Mucosa of gallbladder (tissue), 1 donor: Measurements from ENCODE around the gene PDE2A. TPM values are rescaled to one million over a fixed set of nuclear protein-coding genes. Genes with fewer than 3 reads are reported as not detected.

Experiments used
- DNase-seq: peaks from one replicate; pipeline ENCODE4 v3.0.0-alpha.2; 2020; ENCODE audit warnings: low spot score
- total RNA-seq: library from RNA; stranded (reverse); gene quantifications from one replicate; pipeline ENCODE4 v1.2.1, GENCODE V29; 2021
- donor health status: DM: no; HTN: no; CAD: no.

PDE2A gene
- 23.7 TPM for total RNA-seq

DNA sequence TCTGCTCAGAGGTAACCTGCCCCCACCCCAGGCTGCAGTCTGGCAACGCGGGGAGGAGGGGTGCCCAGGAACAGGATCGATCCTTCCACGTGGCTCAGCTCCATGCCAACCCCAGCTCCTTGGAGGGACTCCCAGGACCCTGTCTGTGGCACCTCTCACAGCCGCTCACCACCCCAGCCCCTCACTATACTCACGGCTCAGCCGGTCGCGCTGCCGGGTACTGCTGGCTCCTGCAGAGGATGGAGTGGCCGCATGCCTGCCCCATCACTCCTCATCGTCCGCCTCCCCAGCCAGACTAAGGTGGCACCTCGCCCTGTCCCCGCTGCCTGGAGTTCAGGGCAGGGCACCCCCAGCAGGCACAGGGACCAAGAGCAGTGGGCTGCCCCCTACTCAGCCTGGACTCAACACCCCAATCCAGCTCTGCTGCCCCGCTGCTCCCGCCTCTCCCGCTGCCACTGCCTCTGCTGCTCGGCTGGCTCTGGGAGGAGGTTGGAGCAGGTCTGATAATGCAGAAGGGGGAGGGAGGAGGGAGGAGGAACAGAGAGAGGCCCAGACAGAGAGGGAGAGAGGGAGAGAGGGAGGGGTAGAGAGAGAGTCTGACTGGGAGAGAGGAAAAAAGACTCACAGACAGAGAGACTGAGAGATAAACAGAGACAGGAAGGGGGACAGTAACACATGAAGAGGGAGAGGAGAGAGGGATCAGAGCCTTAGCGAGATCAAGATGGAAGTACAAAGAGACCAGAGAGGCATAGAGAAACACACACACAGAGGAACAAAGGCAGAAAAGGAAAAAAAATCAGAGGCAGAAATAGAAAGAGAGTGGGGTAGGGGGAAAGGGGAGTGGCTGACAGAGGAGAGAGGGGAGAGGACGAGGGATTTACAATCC is at the start of gene PDE2A:
Gene PDE2A, minus strand, starts transcription at position 480 of the 886 bp plus-strand sequence. Its CDS starts 215 bp downstream, at position 265.
- no peak for DNase-seq

DNA sequence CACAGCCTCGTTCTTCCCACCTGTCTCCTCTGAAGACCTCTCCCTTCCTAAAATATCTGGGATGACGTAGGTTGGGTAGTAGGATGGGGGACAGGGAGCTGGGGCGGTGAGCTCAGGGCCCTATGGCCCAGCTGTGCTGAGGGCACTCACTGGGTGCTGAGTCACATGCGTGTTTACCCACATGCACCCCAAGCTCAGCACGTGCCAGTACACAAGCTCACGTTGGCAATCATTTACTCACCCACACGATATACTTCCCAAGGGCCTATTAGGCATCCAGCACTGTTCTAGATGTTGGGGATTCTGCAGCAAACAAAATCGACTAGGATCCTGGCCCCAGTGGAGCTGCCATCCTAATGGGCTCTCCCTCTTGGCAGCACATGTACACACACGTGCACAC is 49.3 kb upstream of the PDE2A start:
- peak; percentile 53 for DNase-seq

DNA sequence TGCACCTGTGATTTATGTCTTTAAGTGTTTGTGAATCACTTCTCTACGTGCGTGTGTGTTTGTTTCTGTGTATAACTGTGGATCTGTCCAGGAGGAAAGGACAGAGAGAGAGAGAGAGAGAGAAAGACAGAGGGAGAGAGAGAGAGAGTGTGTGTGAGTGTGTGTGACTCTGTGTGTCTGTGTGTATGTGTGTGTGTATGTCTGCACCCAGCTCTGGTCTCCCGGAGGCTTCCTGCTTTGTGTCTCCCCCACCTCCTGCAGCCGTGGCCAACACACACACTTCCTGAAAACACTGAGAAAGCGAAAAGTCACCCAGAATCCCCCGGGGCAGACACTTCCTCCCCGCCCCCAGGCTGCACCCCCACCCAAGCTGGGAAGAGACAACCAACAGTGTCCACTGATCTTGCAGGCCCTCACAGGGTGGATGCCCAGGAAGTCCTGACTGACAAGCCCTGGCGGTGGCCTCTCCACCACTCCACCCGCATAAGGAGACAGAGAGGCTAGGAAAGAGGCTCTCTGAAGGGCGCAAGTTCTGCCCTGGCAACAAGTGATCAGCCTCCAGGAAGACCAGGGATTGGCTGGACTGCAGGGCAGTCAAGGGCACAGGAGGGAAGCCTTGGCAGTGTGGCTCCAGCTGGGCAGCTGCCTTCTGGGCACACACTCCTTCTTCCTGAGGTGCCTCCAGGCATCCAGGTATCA is 48.0 kb upstream of the PDE2A start:
- DNase-seq: peak; percentile 91

- no peak for DNase-seq
These were observed 47.4 kb upstream of the PDE2A start for GRCh38 chr11:72721689-72722049.

- DNase-seq: no peak
These were observed 47.1 kb upstream of the PDE2A start for GRCh38 chr11:72721276-72721675.

GRCh38 chr11:72720784-72721183 is 46.6 kb upstream of the PDE2A start:
- no peak for DNase-seq

DNA sequence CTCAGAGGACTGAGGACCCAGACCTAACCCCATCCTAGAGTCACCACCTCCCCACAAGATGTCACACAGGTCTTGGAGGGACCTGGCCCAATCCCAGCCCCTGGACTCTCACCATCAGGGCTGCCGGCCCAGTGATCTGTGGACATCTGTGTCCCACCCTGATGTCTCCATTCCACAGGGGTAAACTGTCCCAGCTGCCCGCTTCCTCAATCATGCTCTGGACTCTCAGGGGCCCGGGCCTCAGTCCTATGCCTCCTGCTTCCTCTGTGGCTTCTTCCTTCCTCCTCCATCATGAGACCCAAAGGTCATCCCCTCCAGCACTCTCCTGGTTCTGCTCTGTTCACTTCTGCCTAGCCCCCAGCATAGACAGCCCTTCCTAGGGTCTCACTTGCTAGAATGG is 45.8 kb upstream of the PDE2A start:
- DNase-seq: no peak

- no peak for DNase-seq
These were observed 45.3 kb upstream of the PDE2A start for GRCh38 chr11:72719551-72719950.

DNA sequence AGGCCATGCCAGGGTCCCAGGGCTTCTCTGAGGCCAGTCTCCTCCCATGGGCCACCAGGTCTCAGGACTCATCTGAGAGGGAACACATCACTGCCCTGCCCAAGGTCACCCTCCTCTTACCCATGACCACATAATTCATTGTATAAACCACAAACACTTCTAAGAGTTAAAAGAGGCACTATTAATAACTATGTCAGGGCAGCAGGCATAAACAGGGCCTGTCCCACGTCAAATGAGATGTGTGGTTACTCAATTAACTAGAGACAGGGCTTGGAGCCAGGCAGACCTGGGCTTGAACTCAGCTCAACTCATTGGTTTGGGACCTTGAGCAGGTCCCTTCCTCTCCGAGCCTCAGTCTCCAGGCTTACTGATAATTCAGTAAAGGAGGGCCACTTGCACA is 44.9 kb upstream of the PDE2A start:
- no peak for DNase-seq

DNA sequence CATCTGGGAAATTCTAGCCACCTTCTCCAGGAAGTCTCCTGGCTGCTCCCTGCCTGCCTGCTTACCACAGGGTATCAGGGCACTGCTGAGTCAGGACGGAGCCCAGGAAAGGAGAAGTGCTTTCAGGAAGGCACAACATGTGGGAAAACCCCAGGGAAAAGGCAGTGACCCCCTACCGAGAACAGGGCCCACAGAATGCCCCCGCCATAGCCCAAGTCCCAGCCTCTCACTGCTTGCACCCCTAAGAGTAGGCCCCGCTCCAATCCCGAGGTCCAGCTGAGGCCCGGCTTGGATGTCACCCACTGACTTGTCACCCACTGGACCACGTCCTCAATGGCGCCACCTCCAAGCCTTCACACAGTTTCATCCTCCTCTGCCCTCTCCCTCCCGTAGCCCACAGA is 43.9 kb upstream of the PDE2A start:
- no peak for DNase-seq

DNA sequence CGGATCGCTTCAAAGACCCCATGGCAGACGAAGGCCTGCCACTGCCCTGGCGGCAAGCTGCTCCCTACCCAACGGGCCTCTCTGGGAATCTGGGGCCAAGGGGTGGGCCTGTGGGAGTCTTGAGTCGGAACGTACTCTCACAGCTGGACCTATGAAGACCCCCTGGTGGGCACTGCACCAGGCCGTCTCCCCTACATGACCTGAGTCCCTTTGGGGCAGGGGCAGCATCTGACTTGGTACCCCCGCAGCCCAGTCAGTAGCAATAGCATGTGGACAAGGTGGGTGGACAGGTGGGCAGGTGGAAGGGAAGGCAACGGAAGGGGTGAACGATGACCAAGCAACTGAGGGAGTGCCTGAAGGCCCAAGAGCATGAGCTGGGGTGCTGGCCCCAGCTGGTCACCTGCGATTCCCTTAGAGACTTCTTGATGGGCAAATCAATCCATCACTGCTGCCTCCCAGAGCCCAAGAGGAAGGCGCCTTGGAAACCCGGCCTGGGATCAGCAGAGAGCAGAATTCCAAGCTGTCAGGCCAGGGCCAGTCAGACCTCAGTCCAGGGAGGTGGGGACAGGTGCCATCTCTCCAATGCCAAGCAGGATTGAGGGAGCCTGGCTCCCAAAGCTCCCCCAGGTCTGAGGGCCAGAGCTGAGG is 42.7 kb upstream of the PDE2A start:
- DNase-seq: no peak

DNA sequence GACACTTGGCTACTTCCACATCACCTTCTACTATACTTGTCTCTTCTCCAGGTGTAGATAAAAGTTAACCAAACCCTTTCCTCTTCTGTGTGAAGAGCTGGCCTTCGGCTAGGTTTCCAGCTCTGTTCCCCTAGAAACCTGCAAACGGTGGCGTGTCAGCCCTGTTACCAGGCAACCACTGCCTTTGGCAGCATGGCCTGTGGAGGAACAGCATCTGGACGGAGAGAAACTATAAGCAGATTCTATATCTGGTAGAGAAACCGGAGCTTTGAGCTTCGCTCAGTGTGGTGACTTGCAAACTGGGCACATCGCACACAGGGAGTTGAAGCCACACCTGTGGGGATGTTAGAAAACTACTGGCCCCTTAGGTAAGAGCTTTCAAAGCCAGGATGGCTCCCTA is 42.1 kb upstream of the PDE2A start:
- no peak for DNase-seq

GRCh38 chr11:72712841-72713240 is 38.6 kb upstream of the PDE2A start:
- DNase-seq: no peak

- DNase-seq: peak; percentile 69
These were observed 38.0 kb upstream of the PDE2A start for GRCh38 chr11:72712168-72712751.

DNA sequence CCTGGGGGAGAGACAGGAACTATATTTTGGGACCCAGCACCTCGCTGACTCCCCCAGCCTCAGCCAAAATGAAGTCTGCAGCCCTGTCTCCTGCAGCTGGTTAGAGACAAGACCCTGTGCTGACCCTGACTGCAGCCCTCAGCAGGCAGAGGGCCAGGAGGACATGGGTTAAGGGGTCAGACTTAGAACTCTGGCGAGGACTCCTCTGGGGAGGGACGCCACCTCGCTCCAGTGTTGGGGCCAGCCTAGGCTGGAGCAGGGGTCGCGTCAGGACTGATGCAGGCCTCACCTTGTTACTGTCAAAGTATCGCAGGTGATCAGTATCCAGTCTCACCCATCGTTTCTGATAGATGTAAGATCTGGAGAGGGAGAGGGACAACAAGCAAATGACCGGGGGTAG is 36.9 kb upstream of the PDE2A start:
- no peak for DNase-seq

DNA sequence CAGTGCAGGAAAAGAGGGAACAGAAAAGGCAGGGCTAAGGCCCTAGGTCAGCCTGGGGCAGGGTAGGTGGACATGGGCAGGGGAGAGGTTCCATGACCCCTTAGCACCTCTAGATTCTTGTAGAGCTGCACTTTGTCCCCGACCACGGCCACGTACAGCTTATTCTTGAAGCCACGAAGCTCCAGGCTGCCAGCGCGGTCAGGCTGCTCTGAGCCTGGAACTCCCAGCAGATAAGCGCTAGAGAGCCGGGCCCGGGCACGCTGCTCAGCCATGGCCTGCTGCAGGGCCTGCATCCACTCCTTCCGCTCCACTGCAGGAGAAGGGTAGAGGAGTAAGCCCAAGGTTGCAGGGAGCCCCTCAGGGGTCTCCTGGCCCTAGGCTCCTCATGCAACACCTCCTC is 36.1 kb upstream of the PDE2A start:
- DNase-seq: no peak

- no peak for DNase-seq
These were observed 35.4 kb upstream of the PDE2A start for GRCh38 chr11:72709478-72710238.

DNA sequence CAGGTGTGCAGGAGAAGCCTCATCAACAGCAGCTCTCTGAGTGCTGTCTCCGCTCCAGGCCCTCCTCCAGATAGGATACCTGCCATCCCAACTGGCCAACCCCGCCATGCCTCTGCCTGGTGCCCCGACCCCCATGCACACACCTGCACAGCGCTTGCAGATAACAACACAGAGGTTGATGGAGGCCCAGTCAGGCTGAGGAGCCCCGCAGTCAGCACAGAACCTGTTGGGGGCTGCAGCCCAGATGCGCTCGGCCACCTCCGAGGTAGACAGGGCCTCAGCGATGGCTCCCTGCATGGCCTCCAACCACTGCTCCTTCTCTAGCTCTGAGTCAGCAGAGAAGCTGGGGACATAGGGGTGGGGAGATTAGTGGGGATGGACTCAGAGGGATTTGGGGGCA is 32.8 kb upstream of the PDE2A start:
- no peak for DNase-seq

- no peak for DNase-seq
These were observed 32.4 kb upstream of the PDE2A start for GRCh38 chr11:72706579-72706978.

- no peak for DNase-seq
These were observed 31.5 kb upstream of the PDE2A start for GRCh38 chr11:72705442-72706365.
